Middle frontal gyrus (tissue), 1 donor: Measurements from ENCODE around the gene ARHGEF6.
"Not testable (repeated sequence)": the region's sequence is repeated elsewhere in the genome, so short reads cannot be mapped to it uniquely, and the experiment has no call there.

ENCODE experiments used
- DNase-seq: peaks from one replicate; pipeline ENCODE4 v3.0.0-alpha.2; 2015; ENCODE audit warnings: low spot score; ENCODE audit errors: extremely low spot score

ARHGEF6 gene

DNA sequence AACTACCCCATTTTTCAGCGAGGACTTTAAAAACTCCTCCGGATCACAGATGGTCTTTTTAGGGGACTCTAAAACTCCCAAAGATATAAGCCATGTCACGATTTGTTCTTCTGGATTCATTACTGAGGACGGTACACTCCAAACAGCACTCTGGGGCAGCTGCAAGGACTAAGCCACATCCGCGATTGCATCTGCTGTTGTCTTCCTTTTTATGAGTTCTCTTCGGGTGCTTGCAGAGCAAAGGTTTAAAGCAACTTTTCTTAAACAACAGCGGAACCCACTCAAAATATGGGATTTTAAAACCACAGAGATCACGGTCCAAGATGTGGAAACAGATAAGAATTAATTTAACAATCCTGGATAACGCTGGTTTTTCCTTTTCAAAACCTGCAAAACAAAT, at the start of gene ARHGEF6:
Gene ARHGEF6, minus strand, starts transcription at position 170 of the 400 bp plus-strand sequence. Its CDS starts 50 bp downstream, at position 120.
- no peak for DNase-seq

DNA sequence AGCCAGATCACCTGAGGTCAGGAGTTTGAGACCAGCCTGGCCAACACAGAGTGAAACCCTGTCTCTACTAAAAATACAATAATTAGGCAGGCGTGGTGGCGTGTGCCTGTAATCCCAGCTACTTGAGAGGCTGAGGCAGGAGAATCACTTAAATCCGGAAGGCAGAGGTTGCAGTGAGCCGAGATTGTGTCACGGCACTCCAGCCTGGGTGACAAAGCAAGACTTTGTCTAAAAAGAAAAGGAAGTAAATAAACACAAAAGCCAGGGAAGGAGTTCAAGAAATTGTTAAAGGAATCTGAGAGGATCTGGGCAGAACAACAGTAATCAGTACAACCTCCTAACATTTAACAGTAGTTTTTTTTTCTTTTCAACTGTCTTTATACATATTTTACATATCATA, 48.7 kb upstream of the ARHGEF6 start:
- DNase-seq, result no peak

DNA sequence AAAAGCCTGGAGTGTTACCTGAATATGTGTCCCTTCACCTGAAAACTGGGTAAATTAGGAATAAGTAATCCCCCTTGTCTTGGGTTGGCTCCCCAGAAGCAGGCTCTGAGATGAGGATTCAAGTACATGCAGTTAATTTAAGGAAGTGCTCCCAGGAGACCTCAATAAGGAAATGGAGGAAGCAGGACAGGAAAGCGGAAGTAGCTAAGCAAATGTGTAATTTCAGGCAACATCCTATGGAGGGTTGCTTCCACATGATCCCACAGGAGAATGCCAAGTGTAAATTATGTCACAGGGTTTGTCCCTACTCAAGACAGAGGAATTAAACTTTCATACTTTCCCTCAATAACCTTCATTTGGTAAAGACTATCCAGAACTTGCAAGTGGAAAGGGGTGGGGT, 48.1 kb upstream of the ARHGEF6 start:
- DNase-seq, result no peak

DNA sequence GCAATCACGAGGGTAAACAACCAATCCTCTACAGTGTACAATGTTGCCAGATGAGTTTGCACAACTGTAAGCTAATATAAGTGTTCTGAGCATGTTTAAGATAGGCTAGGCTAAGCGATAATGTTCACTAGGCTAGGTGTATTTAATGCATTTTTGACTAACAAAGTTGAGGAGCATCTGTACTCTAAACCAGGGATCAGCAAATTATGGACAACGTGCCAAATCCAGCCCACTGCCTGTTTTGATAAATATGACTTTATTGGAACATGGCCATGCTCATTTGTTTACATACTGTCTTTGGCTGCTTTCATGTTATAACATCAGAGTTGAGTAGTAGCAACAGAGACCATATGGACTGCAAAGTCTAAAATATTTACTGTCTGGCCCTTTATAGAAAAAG, 46.3 kb upstream of the ARHGEF6 start:
- DNase-seq, result no peak

DNA sequence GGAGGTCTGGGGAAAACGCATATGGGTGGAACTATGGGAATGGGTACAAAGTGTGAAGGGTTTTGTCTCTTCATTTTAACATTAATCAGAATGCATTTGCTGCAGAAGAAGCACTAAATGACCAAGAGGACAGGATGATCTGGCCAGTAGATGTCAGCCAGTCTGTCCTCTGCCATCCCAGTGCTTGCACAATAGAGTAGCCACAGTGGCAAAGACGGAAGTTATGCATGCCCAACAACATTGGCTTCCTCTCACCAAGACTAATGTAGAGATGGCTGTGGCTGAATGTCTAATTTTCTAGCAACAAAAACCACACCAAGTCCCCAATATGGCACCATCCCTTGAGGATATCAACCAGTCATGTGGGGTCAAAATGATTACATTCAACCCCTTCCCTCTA, 45.0 kb upstream of the ARHGEF6 start:
- no peak for DNase-seq

- no peak for DNase-seq
Measured at GRCh38 chrX:136823175-136823574, 42.4 kb upstream of the ARHGEF6 start.

DNA sequence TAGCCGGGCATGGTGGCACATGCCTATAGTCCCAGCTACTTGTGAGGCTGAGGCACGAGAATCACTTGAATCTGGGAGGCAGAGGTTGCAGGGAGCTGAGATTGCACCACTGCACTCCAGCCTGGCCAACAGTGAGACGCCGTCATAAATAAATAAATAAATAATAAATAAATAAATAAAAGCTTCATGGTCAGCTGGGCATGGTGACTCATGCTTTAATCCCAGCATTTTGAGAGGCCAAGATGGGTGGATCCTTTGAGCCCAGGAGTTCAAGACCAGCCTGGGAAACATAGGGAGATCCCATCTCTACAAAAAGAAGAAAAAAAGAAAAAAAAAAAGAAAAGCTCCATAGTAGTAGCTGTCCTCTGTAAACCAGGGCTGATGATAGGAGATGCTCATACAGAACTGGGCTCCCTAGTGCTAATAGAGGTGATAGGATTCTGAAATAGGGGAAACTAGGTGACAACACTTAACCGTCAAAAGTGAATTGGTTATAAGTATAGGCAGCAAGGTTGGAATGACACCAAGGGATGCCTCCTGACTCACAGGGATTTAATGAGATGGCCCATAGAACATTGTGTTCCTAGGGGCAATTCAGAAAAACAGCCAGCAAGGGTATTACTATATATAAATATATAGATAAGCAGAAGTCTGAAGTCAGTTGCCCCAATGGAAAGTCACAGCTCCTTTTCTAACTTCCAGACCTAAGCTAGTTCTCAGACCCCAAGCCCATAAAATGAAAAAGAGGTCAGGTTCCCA, 41.8 kb upstream of the ARHGEF6 start:
- DNase-seq, result no peak

- DNase-seq, result not testable (repeated sequence)
Measured at GRCh38 chrX:136819756-136820155, 39.0 kb upstream of the ARHGEF6 start.

DNA sequence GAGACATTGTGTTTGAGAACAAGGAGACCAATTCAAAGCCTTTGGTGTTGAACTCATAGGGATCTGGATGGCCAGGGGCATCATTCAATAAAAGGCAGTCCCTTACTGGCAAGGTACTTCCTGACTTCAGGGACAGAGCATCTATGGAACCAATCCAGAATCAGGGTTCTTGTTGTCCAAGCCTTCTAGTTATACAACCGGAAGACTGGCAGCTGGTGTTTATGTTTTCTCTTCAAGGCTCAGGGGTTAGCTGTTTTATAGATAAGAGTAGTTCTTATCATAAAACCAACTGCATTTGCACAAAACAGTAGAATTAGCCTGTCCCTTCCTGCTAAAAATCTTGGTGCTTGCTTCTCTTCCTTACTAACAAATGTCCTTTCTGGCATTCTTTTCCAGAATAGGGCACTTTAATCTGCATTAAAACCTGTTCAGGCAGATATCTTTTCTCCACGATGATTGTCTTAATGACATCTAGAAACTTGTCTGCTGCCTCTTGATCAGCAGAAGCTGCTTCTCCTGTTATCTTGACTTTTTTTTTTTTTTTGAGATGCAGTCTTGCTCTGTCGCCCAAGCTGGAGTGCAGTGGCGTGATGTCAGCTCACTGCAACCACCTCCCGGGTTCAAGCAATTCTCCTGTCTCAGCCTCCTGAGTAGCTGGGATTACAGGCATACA, 38.4 kb upstream of the ARHGEF6 start:
- no peak for DNase-seq

DNA sequence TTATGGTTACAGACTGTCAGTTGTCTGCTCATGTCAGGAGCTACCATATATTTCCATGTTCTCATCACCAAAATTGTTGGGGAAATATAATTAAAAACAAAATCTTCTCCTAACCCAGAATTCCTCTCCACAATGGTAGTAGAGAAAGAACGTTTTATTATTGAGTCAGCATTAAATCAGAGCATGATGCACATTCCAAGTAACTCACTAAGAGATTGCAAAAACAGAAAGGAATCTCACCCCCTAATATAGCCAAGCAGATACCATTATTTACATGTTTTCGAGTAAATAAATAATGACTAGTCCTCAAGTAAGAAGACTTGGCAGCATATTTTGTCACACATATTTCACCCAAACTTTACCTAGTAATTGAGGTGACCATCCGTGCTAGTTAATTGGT, 36.2 kb upstream of the ARHGEF6 start:
- DNase-seq, result no peak

- no peak for DNase-seq
Measured at GRCh38 chrX:136814847-136815750, 34.4 kb upstream of the ARHGEF6 start.

DNA sequence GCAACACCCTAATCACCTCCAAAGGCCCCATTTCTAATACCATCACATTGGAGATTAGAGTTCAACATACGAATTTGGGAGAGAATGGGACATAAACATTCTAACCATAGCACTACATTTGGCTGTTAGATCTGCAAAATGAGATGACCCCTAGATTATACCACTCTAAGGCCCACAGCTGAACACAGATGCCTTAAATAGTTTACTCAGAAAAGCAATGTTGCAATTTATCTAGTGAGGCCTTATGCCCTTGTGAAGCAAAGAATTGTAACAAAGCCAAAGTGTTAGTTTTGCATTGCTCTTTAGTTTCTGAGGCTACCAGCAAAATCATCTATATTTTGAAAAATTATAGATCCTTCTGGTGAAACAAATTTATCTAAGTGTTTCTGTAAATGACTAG, 31.6 kb upstream of the ARHGEF6 start:
- no peak for DNase-seq

- DNase-seq, result no peak
Measured at GRCh38 chrX:136810493-136810892, 29.8 kb upstream of the ARHGEF6 start.

GRCh38 chrX:136806891-136807410, 26.2 kb upstream of the ARHGEF6 start:
- no peak for DNase-seq

DNA sequence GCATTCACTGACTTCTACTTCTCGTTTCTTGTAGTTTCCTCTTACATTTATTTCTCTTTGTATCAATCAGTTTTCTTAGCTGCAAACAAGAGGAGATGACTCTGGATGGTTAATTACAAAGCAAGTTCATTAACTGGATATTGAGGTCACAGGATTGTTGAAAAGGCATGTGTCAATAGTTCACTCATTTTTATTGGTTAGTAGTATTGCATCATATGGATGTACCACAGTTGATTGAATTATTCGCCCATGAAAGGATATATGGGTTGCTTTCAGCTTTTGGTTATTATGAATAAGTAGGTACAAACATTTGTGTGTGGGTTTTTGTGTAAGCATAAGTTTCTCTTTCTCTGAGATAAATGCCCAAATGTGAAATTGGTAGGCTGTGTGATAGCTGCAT, 21.8 kb upstream of the ARHGEF6 start:
- no peak for DNase-seq

GRCh38 chrX:136797787-136798186, 17.1 kb upstream of the ARHGEF6 start:
- DNase-seq, result no peak

DNA sequence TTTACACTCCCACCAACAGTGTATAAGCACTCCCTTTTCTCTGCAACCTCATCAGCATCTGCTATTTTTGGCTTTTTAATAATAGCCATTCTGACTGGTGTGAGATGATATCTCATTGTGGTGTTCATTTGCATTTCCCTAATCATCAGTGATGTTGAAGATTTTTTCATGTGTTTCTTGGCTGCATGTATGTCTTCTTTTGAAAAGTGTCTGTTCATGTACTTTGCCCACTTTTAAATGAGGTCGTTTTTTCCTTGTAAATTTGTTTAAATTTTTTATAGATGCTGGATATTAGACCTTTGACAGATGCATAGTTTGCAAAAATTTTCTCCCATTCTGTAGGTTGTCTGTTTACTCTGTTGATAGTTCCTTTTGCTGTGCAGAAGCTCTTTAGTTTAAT, 14.4 kb upstream of the ARHGEF6 start:
- DNase-seq, result not testable (repeated sequence)

DNA sequence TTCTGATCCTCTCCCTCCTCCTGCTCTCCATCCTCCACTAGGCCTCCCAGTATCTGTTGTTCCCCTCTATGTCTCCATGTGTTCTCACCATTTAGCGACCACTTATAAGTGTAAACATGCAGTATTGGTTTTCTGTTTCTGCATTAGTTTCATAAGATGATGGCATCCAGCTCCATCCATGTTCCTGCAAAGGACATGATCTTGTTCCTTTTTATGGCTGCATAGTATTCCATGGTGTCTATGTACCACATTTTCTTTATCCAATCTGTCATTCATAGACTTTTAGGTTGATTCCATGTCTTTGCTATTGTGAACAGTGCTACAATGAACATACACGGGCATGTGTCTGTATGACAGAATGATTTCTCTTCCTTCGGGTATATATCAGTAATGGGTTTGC, 13.9 kb upstream of the ARHGEF6 start:
- not testable (repeated sequence) for DNase-seq

DNA sequence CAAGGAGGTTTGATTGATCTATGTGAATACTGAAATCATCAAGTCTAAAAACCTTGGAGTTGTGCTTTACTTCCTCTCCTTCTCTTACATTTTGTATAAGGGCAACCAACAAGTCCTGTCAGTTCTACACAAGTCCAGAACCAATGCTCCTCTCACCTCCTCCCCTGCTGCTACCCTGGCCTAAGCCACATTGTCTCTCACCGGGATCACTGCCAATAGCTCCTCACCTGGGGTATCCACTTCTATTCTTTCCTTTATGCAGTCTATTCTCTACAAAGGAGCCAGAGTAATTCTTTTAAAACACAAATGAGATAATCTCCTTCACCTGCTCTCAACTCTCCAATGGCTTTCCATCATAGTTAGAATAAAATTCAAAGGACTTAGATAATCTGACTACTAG, 13.3 kb upstream of the ARHGEF6 start:
- no peak for DNase-seq

DNA sequence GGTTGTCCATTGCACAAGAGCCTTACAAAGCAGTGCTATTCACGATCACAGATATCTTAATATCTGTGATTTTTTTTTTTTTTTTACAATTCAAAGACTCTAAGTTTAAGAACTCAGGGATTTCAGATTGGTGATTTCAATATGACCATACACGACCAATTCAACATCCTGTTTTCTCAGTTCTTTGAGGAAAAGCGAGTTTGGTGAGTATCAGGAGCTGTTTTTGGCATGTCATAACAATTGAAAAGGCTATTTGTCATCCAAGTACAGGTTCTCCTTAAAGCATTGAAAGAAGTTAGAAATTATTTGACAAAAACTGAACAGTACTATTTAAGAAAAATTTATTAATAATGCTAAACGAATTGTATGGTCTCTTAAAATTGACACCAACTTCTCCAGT, 9.1 kb upstream of the ARHGEF6 start:
- DNase-seq, result no peak

- no peak for DNase-seq
Measured at GRCh38 chrX:136784231-136784630, 3.5 kb upstream of the ARHGEF6 start.

- no peak for DNase-seq
Measured at GRCh38 chrX:136783159-136783558, 2.4 kb upstream of the ARHGEF6 start.
